Panc1 (cell line): Measurements from ENCODE around the gene NAPA.

Experiments used
- CTCF ChIP-seq: fragments of 450-650 bp; IDR thresholded peaks from 2 replicates; pipeline ENCODE4 v1.5.1; 2017; ENCODE audit warnings: mild to moderate bottlenecking
- POLR2AphosphoS5 ChIP-seq: IDR thresholded peaks from 2 replicates; pipeline ENCODE4 v1.6.1; 2012; ENCODE audit warnings: mild to moderate bottlenecking, low read depth, low read length, moderate library complexity
- SIN3A ChIP-seq: IDR thresholded peaks from 2 replicates; pipeline ENCODE4 v1.6.1; 2012; ENCODE audit warnings: low read depth, mild to moderate bottlenecking, low read length, moderate library complexity, borderline replicate concordance; ENCODE audit not compliant: insufficient read depth

- TF ChIP-seq SIN3A (no peak), POLR2AphosphoS5 (no peak), CTCF (no peak)
Measured at GRCh38 chr19:47503826-47504150, 11.1 kb downstream of the NAPA start.
